Nucleus accumbens (tissue), 56 donors: ENCODE results near the gene SERPINB6.

Experiments
- DNase-seq, 56 donors: peaks; one replicate each; lab custom pipeline; 2025; lab: John Stamatoyannopoulos, UW

The SERPINB6 gene

GRCh38 chr6:2961506-2961905 is 9.9 kb downstream of the SERPINB6 start:
- DNase-seq: no peak

DNA sequence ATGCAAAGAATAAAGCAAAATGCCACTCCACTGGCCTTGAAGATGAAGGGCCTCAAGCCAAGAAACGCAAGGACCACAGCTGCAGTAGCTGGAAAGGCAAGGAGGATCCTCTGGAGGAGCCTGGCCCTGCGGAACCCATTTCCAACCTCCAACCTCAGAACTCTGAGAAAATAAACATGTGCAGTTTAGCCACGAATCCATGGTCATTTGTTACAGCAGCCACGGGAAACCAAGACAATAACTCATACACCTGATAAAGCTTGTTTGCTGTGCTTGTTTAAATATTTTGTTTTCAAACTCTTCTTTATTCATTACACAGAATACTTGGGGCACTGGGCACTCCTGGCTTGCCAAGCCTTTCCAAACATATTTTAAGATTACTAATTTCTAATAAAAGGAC is 10.4 kb downstream of the SERPINB6 start:
- DNase-seq: no peak

DNA sequence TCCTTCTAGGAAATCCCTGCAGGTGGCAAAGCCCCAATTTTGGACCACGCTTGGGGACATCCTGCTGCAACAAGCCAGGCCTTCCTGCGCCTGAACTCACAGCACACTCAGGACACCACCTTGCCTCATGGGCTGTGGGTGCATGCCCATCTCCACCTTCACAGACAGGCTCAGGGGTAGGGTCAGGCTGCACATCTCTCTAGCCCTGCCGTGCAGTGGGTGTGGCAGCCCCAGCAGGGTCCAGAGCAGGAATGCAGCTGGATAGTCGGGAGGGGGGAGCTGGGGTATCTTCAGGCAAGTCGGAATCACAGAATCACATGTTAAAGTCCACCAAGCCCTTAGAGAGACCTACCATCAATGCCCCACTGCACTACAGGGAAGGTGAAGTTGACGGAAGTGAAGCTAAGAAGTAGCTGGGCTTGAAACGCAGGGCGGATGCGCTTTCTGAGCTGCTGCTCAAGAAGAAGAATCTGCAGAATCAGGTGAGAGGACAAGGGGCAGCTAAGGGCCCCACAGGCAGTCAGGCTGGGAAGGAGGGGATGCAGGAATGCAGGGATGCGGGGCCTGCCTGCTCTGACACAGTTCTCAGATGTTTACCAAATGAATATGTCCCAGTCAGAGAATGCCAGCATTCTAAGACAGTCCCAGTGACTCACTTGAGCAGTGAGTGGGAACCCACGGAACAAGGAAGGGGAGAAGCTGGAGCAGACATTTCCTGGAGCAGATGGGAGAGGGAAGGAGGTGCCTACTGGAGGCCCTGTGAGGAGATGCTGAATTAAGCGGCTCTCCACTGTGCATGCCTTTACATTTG is 11.3 kb downstream of the SERPINB6 start:
- DNase-seq: peak in 11 of 56 donors; percentile 14 to 54 (median 32)

DNA sequence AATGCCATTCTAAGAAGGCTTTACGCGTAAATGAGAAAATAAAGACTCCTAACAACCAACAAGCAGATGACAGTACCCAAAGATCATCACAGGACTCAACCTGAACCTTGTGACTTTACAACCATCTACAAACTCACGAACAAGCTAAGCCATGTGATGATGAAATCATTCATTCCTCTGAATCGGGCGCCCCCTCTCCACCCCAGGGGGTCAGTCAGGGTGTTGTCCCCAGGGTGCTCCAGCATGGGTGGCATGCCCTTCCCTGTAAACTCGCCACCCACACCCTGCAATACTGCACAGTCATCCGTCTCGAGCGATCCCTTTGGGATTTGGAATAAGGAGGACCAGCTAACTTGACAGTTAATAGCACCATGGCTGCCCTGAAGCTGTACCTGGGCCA is 12.6 kb downstream of the SERPINB6 start:
- DNase-seq: no peak

DNA sequence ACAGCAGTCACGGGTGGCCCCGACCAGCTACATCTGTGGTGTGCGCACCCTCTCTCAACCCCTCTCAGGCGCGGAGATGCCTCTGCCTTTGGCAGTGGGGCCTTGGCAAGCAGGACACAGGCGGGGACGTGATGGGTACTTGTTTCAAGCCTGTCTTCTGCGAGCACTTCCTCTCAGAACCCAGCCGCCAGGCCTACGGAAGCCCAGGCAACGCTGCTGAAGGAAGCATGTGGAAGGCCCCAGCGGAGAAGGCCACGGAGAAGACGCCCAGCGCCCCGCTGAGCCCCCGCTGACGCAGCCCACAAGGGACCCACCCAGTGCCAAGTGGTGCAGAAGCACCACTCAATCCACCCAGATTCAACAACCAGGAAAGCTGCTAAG is 13.0 kb downstream of the SERPINB6 start:
- DNase-seq: peak in 10 of 56 donors; percentile 8 to 27 (median 12)

DNA sequence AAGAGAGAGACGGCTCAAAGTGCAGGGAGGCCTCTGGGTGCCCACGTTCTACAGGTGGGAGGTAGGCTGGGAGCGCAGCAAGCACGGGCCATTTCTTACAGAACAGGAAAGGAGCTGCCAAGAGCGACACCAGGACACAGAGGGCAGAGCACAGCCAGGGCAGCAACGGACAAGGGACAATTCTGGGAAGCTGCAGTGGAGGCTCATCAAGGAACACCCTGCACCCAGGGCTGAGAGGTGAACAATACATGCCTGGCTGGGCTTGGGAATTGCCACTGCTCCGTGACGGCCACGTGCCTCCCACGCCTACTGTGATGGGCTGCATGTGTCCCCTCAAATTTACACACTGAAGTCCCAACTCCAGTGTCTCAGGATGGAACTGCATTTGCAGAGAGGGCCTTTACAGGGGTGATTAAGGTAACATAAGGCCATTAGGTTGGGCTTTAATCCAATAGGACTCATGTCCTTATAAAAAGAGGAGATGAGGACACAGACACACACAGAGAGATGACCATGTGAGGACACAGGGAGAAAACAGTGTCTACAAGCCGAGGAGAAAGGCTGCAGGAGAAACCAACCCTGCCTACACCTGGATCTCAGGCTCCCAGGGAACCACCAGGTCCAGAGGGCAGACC is 13.6 kb downstream of the SERPINB6 start:
- no peak for DNase-seq

- no peak for DNase-seq
Measured at GRCh38 chr6:2956930-2957685, 14.3 kb downstream of the SERPINB6 start.

GRCh38 chr6:2953098-2953497 is 18.3 kb downstream of the SERPINB6 start:
- DNase-seq: no peak

DNA sequence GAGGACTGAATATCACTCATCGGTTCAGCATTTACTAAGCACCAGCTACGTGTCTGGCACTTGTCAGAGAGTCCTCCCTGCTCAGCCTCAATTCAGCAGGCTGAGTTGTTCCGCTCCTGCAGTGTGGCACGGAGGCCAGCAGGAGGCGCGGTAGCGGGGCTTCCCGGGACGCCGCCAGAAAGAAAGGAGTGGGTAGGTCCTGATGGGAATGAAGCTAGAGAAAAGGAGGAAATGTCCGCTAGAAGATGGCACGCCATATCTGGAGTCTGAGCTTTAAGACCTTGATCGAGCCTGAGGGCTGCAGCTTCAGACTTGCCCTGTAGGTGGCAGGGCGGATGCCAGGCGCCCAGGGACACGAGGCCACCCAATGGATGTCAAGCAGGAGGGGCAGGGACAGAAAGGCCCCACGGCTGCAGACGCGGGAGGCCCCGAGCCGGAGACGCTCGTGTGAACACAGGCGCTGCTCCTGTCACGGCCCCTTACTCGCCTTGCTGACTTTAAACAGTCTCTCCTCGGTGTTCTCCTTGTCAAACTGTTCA is 18.7 kb downstream of the SERPINB6 start:
- peak in 48 of 56 donors; percentile 16 to 88 (median 67) for DNase-seq

- peak in 6 of 56 donors; percentile 9 to 38 (median 14) for DNase-seq
Measured at GRCh38 chr6:2951728-2952127, 19.6 kb downstream of the SERPINB6 start.

DNA sequence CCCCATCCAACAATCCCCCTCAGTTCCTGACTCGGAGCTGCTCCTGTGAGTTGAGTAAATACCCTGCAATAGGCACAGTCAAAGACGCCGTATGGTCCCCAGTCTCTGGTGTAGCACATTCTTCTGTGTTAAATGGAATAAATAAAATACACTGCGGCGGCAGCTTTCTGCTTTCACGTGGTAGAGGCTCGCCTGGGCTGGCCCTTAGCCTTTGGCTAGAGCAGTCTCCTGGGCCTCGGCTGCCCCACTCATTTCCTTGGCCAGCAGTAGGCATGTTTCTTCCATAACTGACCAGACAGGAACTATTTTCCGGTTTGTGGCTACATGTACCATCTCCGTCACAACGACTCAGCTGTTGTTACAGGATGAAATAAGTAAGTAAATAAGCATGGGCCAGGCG is 20.7 kb downstream of the SERPINB6 start:
- no peak for DNase-seq

DNA sequence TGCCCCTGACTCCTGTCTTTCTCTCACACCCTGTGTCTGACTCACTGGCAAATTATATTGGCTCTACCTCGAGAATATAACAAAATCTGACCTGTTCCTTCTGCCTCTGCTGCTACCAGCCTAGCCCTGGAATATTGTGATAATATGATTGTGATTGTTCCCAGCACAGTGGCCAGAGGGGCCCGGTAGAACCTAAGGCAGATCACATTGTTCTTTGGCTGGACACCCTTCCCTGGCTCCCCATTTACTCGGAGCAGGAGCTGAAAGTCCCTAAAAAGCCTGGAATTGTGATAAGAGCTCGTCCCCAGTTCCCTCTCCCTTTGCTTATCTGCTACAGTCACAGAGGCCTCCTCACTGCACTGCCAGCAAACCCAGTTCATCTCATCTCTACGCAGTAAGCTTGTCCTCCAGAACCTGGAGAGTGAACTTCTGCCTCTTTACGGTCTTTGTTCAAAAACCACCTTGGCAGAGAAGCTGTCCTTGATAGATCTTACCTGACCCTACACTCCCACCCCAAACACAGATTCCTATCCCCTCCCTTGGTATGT is 21.8 kb downstream of the SERPINB6 start:
- no peak for DNase-seq

- DNase-seq: no peak
Measured at GRCh38 chr6:2949121-2949520, 22.2 kb downstream of the SERPINB6 start.

GRCh38 chr6:2948228-2949025 is 22.9 kb downstream of the SERPINB6 start:
- DNase-seq: no peak

GRCh38 chr6:2947445-2947844 is 23.9 kb downstream of the SERPINB6 start:
- no peak for DNase-seq

DNA sequence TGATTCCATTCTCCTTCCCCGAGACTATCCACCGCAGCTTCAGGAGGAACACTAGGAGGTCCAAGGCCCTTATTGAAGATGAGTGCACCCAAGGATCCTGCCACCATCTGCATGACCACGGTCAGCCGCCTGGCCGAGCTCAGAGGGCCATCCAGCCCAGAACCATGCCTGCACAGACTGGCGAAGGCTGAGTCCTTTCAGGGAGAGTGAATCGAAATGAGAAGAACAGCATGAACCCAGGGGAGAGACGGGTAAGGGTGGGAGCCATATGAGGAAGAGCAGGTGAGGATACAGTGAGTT is 26.3 kb downstream of the SERPINB6 start:
- DNase-seq: no peak

DNA sequence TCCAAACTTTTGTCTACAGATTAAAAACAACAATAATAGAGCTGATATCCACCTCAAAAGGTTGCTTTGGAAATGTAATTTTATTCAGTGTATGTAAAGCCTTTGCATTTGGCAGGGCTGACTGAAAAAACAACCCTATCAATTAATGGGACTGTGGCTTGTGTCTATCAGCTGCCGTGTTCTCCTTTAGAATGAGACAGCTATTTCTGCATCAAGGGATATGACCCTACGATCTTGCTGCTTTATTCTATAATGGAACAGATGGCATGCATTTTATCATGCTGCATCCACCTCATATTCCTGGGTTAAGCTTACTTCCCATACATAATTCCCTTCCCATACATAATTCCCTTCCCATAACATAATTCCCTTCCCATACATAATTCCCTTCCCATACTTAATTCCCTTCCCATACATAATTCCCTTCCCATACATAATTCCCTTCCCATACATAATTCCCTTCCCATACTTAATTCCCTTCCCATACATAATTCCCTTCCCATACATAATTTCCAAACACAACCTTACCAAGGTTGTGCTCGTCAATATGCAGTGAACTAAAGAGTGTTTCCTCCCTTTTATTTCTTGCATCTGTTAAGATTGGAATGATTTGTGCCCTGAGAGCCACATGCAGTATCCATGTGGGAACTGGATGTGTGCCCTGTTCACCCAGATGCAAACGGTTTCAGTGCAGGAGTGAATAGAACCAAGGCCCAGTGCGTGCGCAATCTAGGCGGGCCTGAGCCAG is 26.8 kb downstream of the SERPINB6 start:
- no peak for DNase-seq

DNA sequence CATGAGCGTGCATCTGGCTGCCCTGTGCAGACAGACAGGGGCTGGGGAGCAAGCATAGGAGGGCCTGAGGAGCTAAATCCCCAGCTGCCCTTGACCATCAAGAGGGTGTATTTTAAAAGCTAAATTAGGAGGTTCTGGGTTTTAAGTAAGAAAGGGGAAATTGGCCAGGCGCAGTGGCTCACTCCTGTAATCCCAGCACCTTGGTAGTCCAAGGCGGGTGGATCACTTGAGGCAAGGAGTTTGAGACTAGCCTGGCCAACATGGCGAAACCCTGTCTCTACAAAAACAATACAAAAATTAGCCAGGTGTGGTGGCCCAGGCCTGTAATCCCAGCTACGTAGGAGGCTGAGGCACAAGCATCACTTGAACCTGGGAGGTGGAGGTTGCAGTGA is 27.8 kb downstream of the SERPINB6 start:
- DNase-seq: no peak

- no peak for DNase-seq
Measured at GRCh38 chr6:2942914-2943563, 28.3 kb downstream of the SERPINB6 start.
